ENCODE data around the gene B4GALT3. TPM values are rescaled to one million over a fixed set of nuclear protein-coding genes. Genes with fewer than 3 reads are reported as not detected.

The B4GALT3 gene
- total RNA-seq, 1 donor from 2014 or later = 15.6 TPM

- DNase-seq = no peak
Observed at GRCh38 chr1:161122967-161123366, 54.3 kb downstream of the B4GALT3 start.

- DNase-seq = no peak
Observed at GRCh38 chr1:161121834-161122233, 55.5 kb downstream of the B4GALT3 start.

Small RNA genes lying within 50 kb of the gene (small RNA-seq; reads per million reads assigned to genes)
- not detected for gene RF01225 (ENCODE audit: low replicate concordance)

Other genes with a start within 250 kb of the B4GALT3 start
- not detected for gene ITLN2, start 222.7 kb downstream of the B4GALT3 start, total RNA-seq
- gene F11R, start 156.4 kb downstream of the B4GALT3 start, total RNA-seq = 42.1 TPM
- gene TSTD1, start 138.5 kb downstream of the B4GALT3 start, total RNA-seq = 29.3 TPM
- 48.7 TPM for gene USF1, start 131.5 kb downstream of the B4GALT3 start, total RNA-seq
- gene ARHGAP30, start 107.6 kb downstream of the B4GALT3 start, total RNA-seq = 7.9 TPM
- gene NECTIN4, start 87.9 kb downstream of the B4GALT3 start, total RNA-seq = 49.6 TPM
- gene KLHDC9, start 79.1 kb downstream of the B4GALT3 start, total RNA-seq = not detected
- gene PFDN2, start 59.5 kb downstream of the B4GALT3 start, total RNA-seq = 25.4 TPM
- gene NIT1, start 59.4 kb downstream of the B4GALT3 start, total RNA-seq = 19.3 TPM
- 18.7 TPM for gene DEDD, start 44.8 kb downstream of the B4GALT3 start, total RNA-seq
- 74.5 TPM for gene UFC1, start 23.5 kb downstream of the B4GALT3 start, total RNA-seq
- gene USP21, start 18.0 kb downstream of the B4GALT3 start, total RNA-seq = 8.4 TPM
- gene PPOX, start 11.1 kb downstream of the B4GALT3 start, total RNA-seq = 16.7 TPM
- gene ADAMTS4, start 21.5 kb upstream of the B4GALT3 start, total RNA-seq = 6.8 TPM
- gene NDUFS2, start 24.9 kb upstream of the B4GALT3 start, total RNA-seq = 103 TPM
- 12.4 TPM for gene FCER1G, start 37.8 kb upstream of the B4GALT3 start, total RNA-seq
- gene APOA2, start 46.1 kb upstream of the B4GALT3 start, total RNA-seq = not detected
- gene TOMM40L, start 48.6 kb upstream of the B4GALT3 start, total RNA-seq = 5.6 TPM
- gene NR1I3, start 60.7 kb upstream of the B4GALT3 start, total RNA-seq = not detected
- gene PCP4L1, start 81.2 kb upstream of the B4GALT3 start, total RNA-seq = 1.8 TPM
- 26.5 TPM for gene MPZ, start 132.5 kb upstream of the B4GALT3 start, total RNA-seq
- 28.4 TPM for gene SDHC, start 136.9 kb upstream of the B4GALT3 start, total RNA-seq
- gene CFAP126, start 190.4 kb upstream of the B4GALT3 start, total RNA-seq = not detected

Data from skin of body (tissue), 3 donors.